ENCODE measurements around the gene ALKBH4.
"Not testable (repeated sequence)": the region's sequence is repeated elsewhere in the genome, so short reads cannot be mapped to it uniquely, and the experiment has no call there.

ALKBH4 gene

GRCh38 chr7:102454932-102455331 is 9.7 kb downstream of the ALKBH4 start:
- DNase-seq = not testable (repeated sequence)

- no peak for DNase-seq
Measured at GRCh38 chr7:102454468-102454867, 10.2 kb downstream of the ALKBH4 start.

GRCh38 chr7:102453319-102453718 is 11.3 kb downstream of the ALKBH4 start:
- no peak for DNase-seq

GRCh38 chr7:102452451-102452850 is 12.2 kb downstream of the ALKBH4 start:
- DNase-seq = no peak

- DNase-seq = peak; percentile 41
Measured at GRCh38 chr7:102451371-102452054, 13.2 kb downstream of the ALKBH4 start.

- DNase-seq = no peak
Measured at GRCh38 chr7:102450242-102450641, 14.4 kb downstream of the ALKBH4 start.

GRCh38 chr7:102449136-102449535 is 15.5 kb downstream of the ALKBH4 start:
- DNase-seq = no peak

- DNase-seq = no peak
Measured at GRCh38 chr7:102447311-102447710, 17.4 kb downstream of the ALKBH4 start.

- DNase-seq = no peak
Measured at GRCh38 chr7:102446387-102447156, 18.1 kb downstream of the ALKBH4 start.

- DNase-seq = no peak
Measured at GRCh38 chr7:102445674-102446071, 19.0 kb downstream of the ALKBH4 start.

GRCh38 chr7:102444961-102445673 is 19.5 kb downstream of the ALKBH4 start:
- no peak for DNase-seq

GRCh38 chr7:102439963-102440795 is 24.5 kb downstream of the ALKBH4 start:
- peak; percentile 89 for DNase-seq

GRCh38 chr7:102436118-102436517 is 28.5 kb downstream of the ALKBH4 start:
- DNase-seq = no peak

- no peak for DNase-seq
Measured at GRCh38 chr7:102434039-102434486, 30.6 kb downstream of the ALKBH4 start.

- peak; percentile 73 for DNase-seq
Measured at GRCh38 chr7:102433219-102434038, 31.2 kb downstream of the ALKBH4 start, which contains the start of gene ORAI2. ORAI2 (plus strand) TSS chr7:102433575; CDS start chr7:102438957, 5,382 bp downstream.

- DNase-seq = no peak
Measured at GRCh38 chr7:102432442-102433218, 32.0 kb downstream of the ALKBH4 start.

- no peak for DNase-seq
Measured at GRCh38 chr7:102431617-102432298, 32.9 kb downstream of the ALKBH4 start.

GRCh38 chr7:102429141-102429899 is 35.3 kb downstream of the ALKBH4 start:
- no peak for DNase-seq

- DNase-seq = no peak
Measured at GRCh38 chr7:102427019-102427405, 37.7 kb downstream of the ALKBH4 start.

Data from EL (cell line).